K562 (cell line): ENCODE data around the gene SPAG16. TPM values are rescaled to one million over a fixed set of nuclear protein-coding genes. Genes with fewer than 3 reads are reported as not detected.

ENCODE experiments used
- ATAC-seq: fragments of 200-7000 bp; cut with Tn5 transposase; 3 replicates; pipeline ENCODE4 v1.9.1; 2020; ENCODE audit warnings: moderate library complexity
- BruUV-seq: library from RNA; stranded (reverse); fragments of 400-500 nt; replicated peaks from 2 replicates; lab custom pipeline; 2021; lab: Mats Ljungman, UMichigan
- CTCF ChIA-PET: fragments of 300-600 bp; formaldehyde crosslinking; extraction: SDS; loops from one replicate; lab custom pipeline; 2021; ENCODE audit warnings: low intra/inter-chr PET ratio; lab: Yijun Ruan, JAX
- POLR2A ChIA-PET: fragments of 300-600, 350-650 bp; sonication (Branson Sonifier 250); formaldehyde crosslinking; extraction: SDS; loops from one replicate; lab custom pipeline; 2021; ENCODE audit warnings: antibody characterized with exemption, inconsistent platforms; lab: Yijun Ruan, JAX
- DNase-seq, 4 experiments: peaks; one replicate each; pipeline versions ENCODE4 v3.0.0 to v3.0.0-alpha.2; 2011 to 2018; ENCODE audit warnings: low spot score in 3 of 4, mixed read lengths in 3 of 4; ENCODE audit errors: extremely low read depth in 1 of 4
- FAIRE-seq: peaks from 2 replicates; lab custom pipeline; 2011; peaks lifted over from hg19 to GRCh38; lab: Jason Lieb, UNC
- H2AFZ ChIP-seq: 2 replicates; pipeline ENCODE4 v1.6.0; 2011; ENCODE audit warnings: low read depth, low read length, control low read depth, inconsistent platforms
- H3K27ac ChIP-seq: fragments of 200-600 bp; 3 replicates; pipeline ENCODE4 v1.8.0; 2011; ENCODE audit warnings: low read depth, mild to moderate bottlenecking, control low read depth, inconsistent platforms, low read length, moderate library complexity, mixed read lengths; ENCODE audit errors: extremely low read depth
- H3K27me3 ChIP-seq, 2 experiments: fragments of 300-600 bp in 1 of 2; 2 replicates in 1 of 2; 3 replicates in 1 of 2; pipeline versions ENCODE4 v1.6.0 to v1.8.0; 2011; ENCODE audit warnings: inconsistent platforms in 2 of 2, low read length in 2 of 2, mild to moderate bottlenecking in 1 of 2, mixed read lengths in 1 of 2, moderate library complexity in 1 of 2; ENCODE audit not compliant: control insufficient read depth in 2 of 2, insufficient read depth in 2 of 2
- H3K36me3 ChIP-seq: fragments of 300-600 bp; 3 replicates; pipeline ENCODE4 v1.8.0; 2011; ENCODE audit warnings: mild to moderate bottlenecking, low read length, inconsistent platforms; ENCODE audit not compliant: control insufficient read depth, insufficient read depth
- H3K4me1 ChIP-seq, 2 experiments: fragments of 200-600 bp in 1 of 2; replicated peaks in 1 of 2; 2 replicates in 1 of 2; 3 replicates in 1 of 2; pipeline versions ENCODE4 v1.5.1 to v1.8.0; 2011; ENCODE audit warnings: inconsistent platforms in 2 of 2, low read length in 2 of 2, mild to moderate bottlenecking in 1 of 2, mixed read lengths in 1 of 2, moderate library complexity in 1 of 2; ENCODE audit not compliant: control insufficient read depth in 2 of 2, insufficient read depth in 2 of 2
- H3K4me2 ChIP-seq: 2 replicates; pipeline ENCODE4 v1.6.1; 2011; ENCODE audit warnings: low read length, control low read depth, inconsistent platforms, mixed read lengths; ENCODE audit not compliant: insufficient read depth
- H3K4me3 ChIP-seq: fragments of 200-600 bp; sonication (generic), shearing (Covaris generic); 2 replicates; pipeline ENCODE4 v1.5.1; 2016; ENCODE audit warnings: control low read depth, inconsistent platforms
- H3K79me2 ChIP-seq: fragments of 200-600 bp; 3 replicates; pipeline ENCODE4 v1.8.0; 2011; ENCODE audit warnings: low read length, inconsistent platforms; ENCODE audit not compliant: control insufficient read depth, insufficient read depth
- H3K9ac ChIP-seq, 2 experiments: 2 replicates each; pipeline versions ENCODE4 v1.6.0 to v1.6.1; 2011; ENCODE audit warnings: low read depth in 2 of 2, low read length in 2 of 2, control low read depth in 1 of 2, inconsistent platforms in 1 of 2, mild to moderate bottlenecking in 1 of 2, mixed read lengths in 1 of 2; ENCODE audit not compliant: insufficient read depth in 1 of 2
- H3K9me1 ChIP-seq: one replicate; pipeline ENCODE4 v1.6.0; 2011; ENCODE audit warnings: inconsistent platforms, mild to moderate bottlenecking, low read length, moderate library complexity; ENCODE audit not compliant: control insufficient read depth, insufficient read depth
- H3K9me3 ChIP-seq: replicated peaks from 2 replicates; pipeline ENCODE4 v1.5.1; 2011; ENCODE audit warnings: low read depth, low read length, inconsistent platforms; ENCODE audit not compliant: control insufficient read depth, insufficient read depth
- H4K20me1 ChIP-seq: replicated peaks from 2 replicates; pipeline ENCODE4 v1.6.1; 2011; ENCODE audit warnings: low read length, inconsistent platforms, mixed read lengths; ENCODE audit not compliant: control insufficient read depth, insufficient read depth
- ARID1B ChIP-seq: fragments of 450-650 bp; IDR thresholded peaks from 2 replicates; pipeline ENCODE4 v1.6.1; 2016; ENCODE audit warnings: antibody characterized with exemption, mild to moderate bottlenecking, inconsistent platforms
- BRF1 ChIP-seq: IDR thresholded peaks from 3 replicates; pipeline ENCODE4 v1.6.1; 2011; ENCODE audit warnings: borderline replicate concordance, mild to moderate bottlenecking; ENCODE audit not compliant: insufficient read length; ENCODE audit errors: extremely low read depth
- CEBPB ChIP-seq: fragments of 450-650 bp; IDR thresholded peaks from 2 replicates; pipeline ENCODE4 v1.6.1; 2016; ENCODE audit warnings: missing genetic modification characterization, missing compliant biosample characterization
- E2F8 ChIP-seq: fragments of 450-650 bp; IDR thresholded peaks from 2 replicates; pipeline ENCODE4 v1.7.1; 2018; ENCODE audit warnings: mild to moderate bottlenecking, low read depth; ENCODE audit not compliant: partially characterized antibody
- ELF2 ChIP-seq: fragments of 250-450 bp; sonication (Bioruptor Pico); IDR thresholded peaks from 2 replicates; pipeline ENCODE4 v1.5.0; 2021; ENCODE audit warnings: mild to moderate bottlenecking
- GATAD2B ChIP-seq: fragments of 450-650 bp; IDR thresholded peaks from 2 replicates; pipeline ENCODE4 v1.6.1; 2017; ENCODE audit warnings: mild to moderate bottlenecking, borderline replicate concordance
- POU5F1 ChIP-seq: fragments of 150-350 bp; IDR thresholded peaks from 2 replicates; pipeline ENCODE4 v1.6.1; 2014; ENCODE audit warnings: borderline replicate concordance, low read length, low read depth, mild to moderate bottlenecking; ENCODE audit not compliant: partially characterized antibody
- TAF15 ChIP-seq: fragments of 200-400 bp; formaldehyde crosslinking; IDR thresholded peaks from 2 replicates; pipeline ENCODE4 v1.6.1; 2017; ENCODE audit warnings: mild to moderate bottlenecking, low read depth, low read length, moderate library complexity
- TEAD1 ChIP-seq, 2 experiments: fragments of 450-650 bp in 1 of 2; sonication (generic) in 1 of 2; formaldehyde crosslinking; IDR thresholded peaks; 2 replicates each; pipeline versions ENCODE4 v1.4.0 to v1.8.0; 2020 to 2022; ENCODE audit warnings: mild to moderate bottlenecking in 2 of 2, missing genetic modification reagents in 1 of 2
- THAP12 ChIP-seq: fragments of 250-450 bp; sonication (Bioruptor Pico); IDR thresholded peaks from 2 replicates; pipeline ENCODE4 v1.9.0; 2021; ENCODE audit warnings: mild to moderate bottlenecking, inconsistent platforms
- ZNF445 ChIP-seq: fragments of 250-450 bp; sonication (Bioruptor Pico); IDR thresholded peaks from 2 replicates; pipeline ENCODE4 v1.4.0; 2020; ENCODE audit warnings: low read depth, mild to moderate bottlenecking, moderate library complexity
- ZNF79 ChIP-seq: fragments of 250-450 bp; sonication (Bioruptor Pico); IDR thresholded peaks from 2 replicates; pipeline ENCODE4 v1.4.0; 2020; ENCODE audit warnings: low read depth, mild to moderate bottlenecking, moderate library complexity
- WGBS: fragments of 100-300 bp; shearing (Covaris generic); methylation state at CpG from one replicate; pipeline ENCODE4 v1.1.6; 2016; ENCODE audit warnings: low coverage, mixed read lengths; ENCODE audit not compliant: insufficient coverage; ENCODE audit errors: missing lambda C conversion rate; 5-methylcytosine and 5-hydroxymethylcytosine counted together
- in situ Hi-C: fragments of 300-500 bp; cut with MboI; formaldehyde crosslinking; loops from 4 replicates; pipeline ENCODE4 v1.15.0; 2018; ENCODE audit warnings: inconsistent platforms, mixed read lengths
- intact Hi-C: fragments of 100-400 bp; cut with micrococcal nuclease; formaldehyde crosslinking; loops from 2 replicates; pipeline ENCODE4 v1.14.2; 2022
- polyA plus RNA-seq, 8 experiments: library from polyadenylated mRNA; depleted of rRNA in 4 of 8; stranded (reverse) in 5 of 8; unstranded in 3 of 8; fragments of >200 nt; fragmentation: Nextera tagmentation in 2 of 8; fragmentation: Illumina TruSeq in 1 of 8; extraction: Ambion mirVana in 2 of 8; extraction: Trizol in 1 of 8; gene quantifications; 2 replicates each; pipeline versions ENCODE4 v1.2.1 to v1.2.3, GENCODE V29; 2011 to 2014; ENCODE audit warnings: inconsistent platforms in 1 of 8, missing spikeins in 1 of 8
- total RNA-seq, 7 experiments: library from RNA; depleted of rRNA in 6 of 7; stranded (reverse); fragments of >200 nt in 6 of 7; fragmentation: Illumina TruSeq in 2 of 7; extraction: Trizol in 2 of 7; gene quantifications; 2 replicates each; pipeline versions ENCODE4 v1.2.1 to v1.2.3, GENCODE V29; 2011 to 2021; ENCODE audit warnings: low replicate concordance in 1 of 7

The SPAG16 gene
- total and polyA plus RNA-seq, 9 of the 15 experiments (the other 6 are each of a cell fraction or from before 2014, with no cell fraction given) = 0.98 to 5.9 (median 3.5) TPM

- TF ChIP-seq POU5F1 (no peak), TEAD1 (CRISPR knock-in tag; IDR thresholded peaks at IDR 0.05) (no peak), ELF2 (CRISPR knock-in tag) (no peak), ZNF445 (CRISPR knock-in tag) (no peak), ZNF79 (no peak), TAF15 (no peak), E2F8 (no peak), ARID1B (no peak)
Observed at GRCh38 chr2:213425618-213426017, 141.4 kb downstream of the SPAG16 start (continued).

GRCh38 chr2:213429516-213429915 is 145.3 kb downstream of the SPAG16 start:
- H3K27ac ChIP-seq = no peak overlapping the region
- H3K36me3 ChIP-seq = no peaks in the 10 kb centered on the region
- no peaks in the 10 kb centered on the region for H3K9me3 ChIP-seq
- in situ Hi-C loops = no loop called here
- no peak overlapping the region for H3K9ac ChIP-seq
- DNase-seq = no peak
- H3K4me2 ChIP-seq = no peak overlapping the region
- CTCF ChIA-PET = no interaction called here
- intact Hi-C loops = no loop called here
- no peaks in the 10 kb centered on the region for H4K20me1 ChIP-seq
- H3K9me1 ChIP-seq = no peaks in the 10 kb centered on the region
- no peak overlapping the region for H3K4me3 ChIP-seq
- no peak for FAIRE-seq
- WGBS = 0% methylated on average over 2 of the region's 2 CpGs
- H2AFZ ChIP-seq = no peak overlapping the region
- POLR2A ChIA-PET = no interaction called here
- BruUV-seq = no TSS peak
- ATAC-seq = no peak
- H3K4me1 ChIP-seq = no peaks in the 10 kb centered on the region
- TF ChIP-seq GATAD2B (no peak), BRF1 (no peak), THAP12 (CRISPR knock-in tag) (no peak), CEBPB (tag) (no peak)
- TF ChIP-seq, all 486 proteins: peak for 0
- no peaks in the 10 kb centered on the region for H3K79me2 ChIP-seq
- no peaks in the 10 kb centered on the region for H3K27me3 ChIP-seq
